Measurements from ENCODE around the gene UBD.

Gene UBD

DNA sequence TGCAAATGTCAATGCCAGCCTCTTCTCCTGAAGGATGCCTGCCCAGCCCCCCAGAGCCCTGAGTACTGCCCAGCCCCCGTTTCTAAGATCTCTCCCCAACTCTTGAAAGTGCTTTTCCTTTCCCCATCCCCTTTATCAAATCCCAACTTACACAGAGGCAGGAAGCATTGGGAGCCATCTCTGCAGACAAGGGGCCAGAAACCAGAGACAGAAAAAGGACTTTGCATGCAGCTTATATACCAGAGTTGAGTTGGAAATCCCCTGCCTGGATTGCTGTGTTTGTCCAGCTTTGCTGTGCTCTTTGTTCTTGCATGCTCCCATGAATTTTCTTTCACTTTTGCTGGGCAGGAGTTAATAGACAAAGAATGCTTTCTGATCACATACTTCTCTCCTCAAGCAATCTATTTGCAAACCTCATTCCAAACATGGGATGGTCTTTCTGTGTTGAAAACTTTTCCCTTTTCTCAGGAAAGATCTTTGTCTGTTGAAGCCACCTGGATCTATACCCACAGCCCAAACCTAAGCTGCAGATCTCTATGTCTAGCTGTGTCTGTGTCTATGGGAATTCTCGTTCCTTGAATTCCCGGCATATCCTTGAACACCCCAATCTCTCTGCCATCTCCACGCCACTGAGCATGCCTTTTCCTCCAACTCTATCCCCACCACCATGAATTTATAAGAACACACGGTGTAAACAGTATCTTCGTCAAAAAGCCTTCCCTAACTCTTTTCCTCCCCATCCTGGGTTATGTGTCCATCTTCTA is at the start of gene UBD:
Gene UBD, minus strand, starts transcription at position 209 of the 764 bp plus-strand sequence. Its CDS starts 31 bp downstream, at position 178.
- H3K4me1 Mint-ChIP-seq (ENCODE audit: low read depth): peaks cover 6% of the 10 kb centered on the region
- H3K27ac Mint-ChIP-seq: no peak within 1 kb of the TSS
- peaks cover 34% of the 10 kb centered on the region for H3K27me3 Mint-ChIP-seq
- no peak within 1 kb of the TSS for H3K4me3 Mint-ChIP-seq
- no peaks in the 10 kb centered on the region for H3K36me3 Mint-ChIP-seq
- no peaks in the 10 kb centered on the region for H3K9me3 Mint-ChIP-seq (ENCODE audit: low read depth)

DNA sequence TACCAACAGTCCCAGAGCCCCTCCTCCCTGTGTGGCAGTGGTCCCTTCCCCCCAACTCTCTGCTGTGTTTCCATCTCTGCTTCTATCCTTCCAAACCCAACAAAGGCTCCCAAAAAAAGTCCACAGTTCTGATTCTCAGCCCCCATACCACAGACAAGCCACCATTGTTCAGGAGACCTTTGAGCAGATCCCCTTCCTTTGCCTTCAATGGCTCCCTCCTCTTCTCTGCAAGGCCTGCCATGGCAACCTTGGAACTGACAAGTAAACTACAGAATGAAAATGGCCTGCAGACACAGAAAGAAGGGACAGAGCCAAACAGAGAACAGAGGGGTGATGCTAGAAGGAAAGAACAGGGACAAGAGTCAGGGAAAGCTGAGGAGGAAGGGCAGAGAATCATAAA is 48.6 kb upstream of the UBD start:
- H3K36me3 Mint-ChIP-seq: peaks cover 14% of the 10 kb centered on the region
- no peaks in the 10 kb centered on the region for H3K4me1 Mint-ChIP-seq (ENCODE audit: low read depth)
- H3K27me3 Mint-ChIP-seq: no peaks in the 10 kb centered on the region
- no peaks in the 10 kb centered on the region for H3K9me3 Mint-ChIP-seq (ENCODE audit: low read depth)
- no peak overlapping the region for H3K4me3 Mint-ChIP-seq
- H3K27ac Mint-ChIP-seq: no peak overlapping the region

DNA sequence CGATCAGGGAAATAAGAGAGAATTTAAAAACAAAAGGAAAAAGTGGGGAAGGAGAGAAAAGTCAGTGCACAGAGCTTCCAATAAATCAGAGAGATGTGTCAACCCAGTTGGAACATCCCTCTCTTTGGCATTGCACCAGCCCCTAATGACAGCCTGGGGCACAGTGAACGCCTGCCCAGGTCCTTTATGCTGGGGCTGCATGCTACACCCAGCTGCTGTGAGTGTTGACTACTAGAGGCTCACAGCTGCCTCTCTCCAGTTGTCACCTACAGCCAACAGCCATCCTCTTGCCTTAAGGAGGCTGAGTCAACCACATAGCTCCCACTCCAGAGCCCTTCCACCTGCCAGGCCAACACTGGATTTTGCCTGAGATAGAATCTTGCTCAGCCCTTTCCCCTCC is 44.4 kb upstream of the UBD start:
- no peaks in the 10 kb centered on the region for H3K4me1 Mint-ChIP-seq (ENCODE audit: low read depth)
- H3K4me3 Mint-ChIP-seq: no peak overlapping the region
- H3K36me3 Mint-ChIP-seq: peaks cover 16% of the 10 kb centered on the region
- no peaks in the 10 kb centered on the region for H3K9me3 Mint-ChIP-seq (ENCODE audit: low read depth)
- H3K27ac Mint-ChIP-seq: no peak overlapping the region
- no peaks in the 10 kb centered on the region for H3K27me3 Mint-ChIP-seq

- Mint-ChIP-seq H3K4me1 (ENCODE audit: low read depth) (no peaks in the 10 kb centered on the region), H3K27me3 (no peaks in the 10 kb centered on the region), H3K27ac (no peak overlapping the region), H3K4me3 (no peak overlapping the region), H3K36me3 (peaks cover 16% of the 10 kb centered on the region), H3K9me3 (ENCODE audit: low read depth) (no peaks in the 10 kb centered on the region)
Measured at GRCh38 chr6:29603456-29603855, 43.9 kb upstream of the UBD start.

DNA sequence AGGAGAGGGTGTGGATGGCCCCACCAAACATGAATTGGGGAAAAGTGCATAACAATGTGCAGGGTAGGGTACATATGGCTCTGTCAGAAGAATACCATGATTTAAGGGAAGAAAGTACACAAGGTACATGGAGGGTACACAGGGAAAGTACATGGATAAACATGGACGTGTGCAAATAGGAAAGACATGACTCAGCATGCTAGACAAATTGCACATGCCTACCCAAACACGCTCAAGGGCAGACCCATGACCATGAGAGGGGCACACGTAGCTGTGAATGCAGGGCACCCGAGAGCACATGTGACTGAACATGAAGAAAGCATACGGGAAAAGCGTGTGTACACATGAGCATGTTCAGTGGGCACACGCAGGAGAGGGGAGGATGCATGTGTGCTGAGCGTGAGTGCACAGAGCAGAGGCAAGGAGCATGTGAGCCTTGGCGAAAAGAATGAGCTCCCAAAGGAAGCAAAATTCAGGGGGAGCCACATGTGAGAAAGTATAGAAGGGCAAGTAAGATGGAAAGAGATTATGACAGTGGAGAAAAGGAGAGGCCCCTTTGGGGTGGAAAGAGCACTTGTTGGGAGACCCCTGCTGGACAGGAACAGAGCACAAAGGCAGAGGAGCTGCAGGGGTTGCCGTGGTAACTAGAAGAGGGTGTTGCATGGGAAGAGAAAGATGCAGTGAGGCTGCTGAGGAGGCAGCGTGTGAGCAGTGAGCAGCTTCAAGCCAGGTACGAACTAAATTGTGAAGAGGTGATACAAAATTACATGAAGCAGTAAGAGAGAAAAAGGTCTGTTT is 43.2 kb upstream of the UBD start:
- no peak overlapping the region for H3K27ac Mint-ChIP-seq
- no peak overlapping the region for H3K4me3 Mint-ChIP-seq
- no peaks in the 10 kb centered on the region for H3K27me3 Mint-ChIP-seq
- no peaks in the 10 kb centered on the region for H3K4me1 Mint-ChIP-seq (ENCODE audit: low read depth)
- H3K36me3 Mint-ChIP-seq: peaks cover 16% of the 10 kb centered on the region
- no peaks in the 10 kb centered on the region for H3K9me3 Mint-ChIP-seq (ENCODE audit: low read depth)

DNA sequence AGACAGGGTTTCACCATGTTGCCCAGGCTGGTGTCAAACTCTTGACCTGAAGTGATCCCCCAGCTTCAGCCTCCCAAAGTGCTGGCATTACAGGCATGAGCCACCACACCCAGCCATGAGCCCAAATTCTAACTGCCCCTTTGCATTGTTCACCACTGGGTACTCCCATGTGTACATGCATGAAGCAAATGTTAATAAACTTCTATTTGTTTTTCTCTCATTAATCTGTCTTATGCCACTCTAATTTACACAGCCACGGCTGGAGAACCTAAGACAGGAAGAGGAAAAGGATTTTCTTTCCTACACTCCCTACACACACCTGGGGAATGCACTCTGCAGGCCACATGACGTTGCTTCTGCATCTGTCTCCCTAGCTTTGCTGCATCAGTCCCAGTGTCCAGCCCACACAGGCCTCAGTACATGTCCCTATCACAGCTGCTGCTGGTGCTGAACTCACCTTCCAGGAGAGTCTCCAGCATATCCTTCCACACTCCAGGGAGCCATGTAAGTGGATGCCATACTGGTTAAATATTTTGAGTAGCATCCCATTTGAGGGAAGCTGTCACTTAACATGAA is 38.7 kb upstream of the UBD start:
- H3K36me3 Mint-ChIP-seq: peaks cover 5% of the 10 kb centered on the region
- H3K4me1 Mint-ChIP-seq (ENCODE audit: low read depth): no peaks in the 10 kb centered on the region
- no peaks in the 10 kb centered on the region for H3K9me3 Mint-ChIP-seq (ENCODE audit: low read depth)
- H3K4me3 Mint-ChIP-seq: no peak overlapping the region
- H3K27ac Mint-ChIP-seq: no peak overlapping the region
- peaks cover 6% of the 10 kb centered on the region for H3K27me3 Mint-ChIP-seq

DNA sequence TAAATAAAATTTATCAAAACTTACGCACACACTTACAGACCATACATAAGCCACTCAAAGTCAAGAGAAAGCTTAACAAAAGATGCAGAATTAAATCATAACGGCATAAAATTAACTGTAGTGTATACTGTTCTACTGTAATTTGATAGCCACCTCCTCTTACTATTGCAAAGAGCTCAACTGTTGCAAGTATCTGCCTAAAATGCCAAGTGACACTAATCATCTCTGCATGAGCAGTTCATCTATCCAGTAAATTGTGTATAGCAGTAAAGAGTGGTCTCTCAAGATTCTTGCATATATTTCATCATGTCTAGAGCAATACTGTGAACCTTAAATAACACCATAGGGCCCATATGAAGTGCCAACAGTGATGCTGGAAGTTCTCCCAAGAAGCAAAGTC is 37.7 kb upstream of the UBD start:
- H3K27ac Mint-ChIP-seq: no peak overlapping the region

GRCh38 chr6:29596381-29596900 is 36.9 kb upstream of the UBD start:
- H3K27me3 Mint-ChIP-seq: peaks cover 8% of the 10 kb centered on the region
- no peaks in the 10 kb centered on the region for H3K9me3 Mint-ChIP-seq (ENCODE audit: low read depth)
- no peaks in the 10 kb centered on the region for H3K36me3 Mint-ChIP-seq
- no peaks in the 10 kb centered on the region for H3K4me1 Mint-ChIP-seq (ENCODE audit: low read depth)
- H3K27ac Mint-ChIP-seq: no peak overlapping the region
- no peak overlapping the region for H3K4me3 Mint-ChIP-seq

More for the DNA sequence above, 37.7 kb upstream of the UBD start:
- no peaks in the 10 kb centered on the region for H3K4me1 Mint-ChIP-seq (ENCODE audit: low read depth)
- H3K27me3 Mint-ChIP-seq: peaks cover 6% of the 10 kb centered on the region
- H3K4me3 Mint-ChIP-seq: no peak overlapping the region
- peaks cover 2% of the 10 kb centered on the region for H3K36me3 Mint-ChIP-seq
- no peaks in the 10 kb centered on the region for H3K9me3 Mint-ChIP-seq (ENCODE audit: low read depth)

GRCh38 chr6:29593199-29593855 is 33.8 kb upstream of the UBD start:
- H3K27ac Mint-ChIP-seq: no peak overlapping the region

DNA sequence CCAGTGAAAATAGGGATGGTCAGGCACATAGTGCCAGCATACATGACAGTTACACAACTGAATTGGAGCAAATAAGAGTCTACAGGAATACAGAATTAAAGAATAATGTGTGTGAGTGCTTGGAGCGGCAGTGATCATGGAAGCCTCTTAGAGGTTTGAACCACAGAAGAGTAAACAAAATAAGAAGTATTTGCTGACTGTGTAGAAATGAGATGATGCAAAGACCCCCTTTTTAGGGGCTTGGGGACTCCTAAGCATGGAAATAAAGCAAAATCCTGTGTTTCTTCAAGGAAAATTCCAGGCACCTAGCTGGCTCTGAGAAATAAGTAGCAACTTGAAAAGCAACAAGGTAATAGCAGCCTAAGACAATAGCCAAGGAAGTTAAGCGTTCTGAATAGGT is 32.1 kb upstream of the UBD start:
- no peaks in the 10 kb centered on the region for H3K4me1 Mint-ChIP-seq (ENCODE audit: low read depth)
- H3K9me3 Mint-ChIP-seq (ENCODE audit: low read depth): no peaks in the 10 kb centered on the region
- no peaks in the 10 kb centered on the region for H3K36me3 Mint-ChIP-seq
- no peak overlapping the region for H3K4me3 Mint-ChIP-seq
- peaks cover 13% of the 10 kb centered on the region for H3K27me3 Mint-ChIP-seq
- no peak overlapping the region for H3K27ac Mint-ChIP-seq

More at GRCh38 chr6:29593199-29593855, 33.8 kb upstream of the UBD start:
- H3K27me3 Mint-ChIP-seq: peaks cover 13% of the 10 kb centered on the region
- no peaks in the 10 kb centered on the region for H3K9me3 Mint-ChIP-seq (ENCODE audit: low read depth)
- no peaks in the 10 kb centered on the region for H3K36me3 Mint-ChIP-seq
- H3K4me1 Mint-ChIP-seq (ENCODE audit: low read depth): no peaks in the 10 kb centered on the region
- H3K4me3 Mint-ChIP-seq: no peak overlapping the region

- H3K9me3 Mint-ChIP-seq (ENCODE audit: low read depth): no peaks in the 10 kb centered on the region
- H3K36me3 Mint-ChIP-seq: no peaks in the 10 kb centered on the region
- no peak overlapping the region for H3K4me3 Mint-ChIP-seq
- no peak overlapping the region for H3K27ac Mint-ChIP-seq
- no peaks in the 10 kb centered on the region for H3K4me1 Mint-ChIP-seq (ENCODE audit: low read depth)
- H3K27me3 Mint-ChIP-seq: peaks cover 13% of the 10 kb centered on the region
Measured at GRCh38 chr6:29590218-29590808, 30.8 kb upstream of the UBD start.

- no peaks in the 10 kb centered on the region for H3K9me3 Mint-ChIP-seq (ENCODE audit: low read depth)
- H3K36me3 Mint-ChIP-seq: no peaks in the 10 kb centered on the region
- peaks cover 8% of the 10 kb centered on the region for H3K27me3 Mint-ChIP-seq
- no peaks in the 10 kb centered on the region for H3K4me1 Mint-ChIP-seq (ENCODE audit: low read depth)
- no peak overlapping the region for H3K4me3 Mint-ChIP-seq
- H3K27ac Mint-ChIP-seq: no peak overlapping the region
Measured at GRCh38 chr6:29589423-29590048, 30.0 kb upstream of the UBD start.

- Mint-ChIP-seq H3K36me3 (no peaks in the 10 kb centered on the region), H3K4me1 (ENCODE audit: low read depth) (no peaks in the 10 kb centered on the region), H3K4me3 (no peak within 1 kb of the TSS), H3K27me3 (peaks cover 12% of the 10 kb centered on the region), H3K9me3 (ENCODE audit: low read depth) (no peaks in the 10 kb centered on the region), H3K27ac (no peak within 1 kb of the TSS)
Measured at GRCh38 chr6:29584821-29585220, 25.3 kb upstream of the UBD start, which contains the start of gene OR2H2. OR2H2 (plus strand) TSS chr6:29585121; CDS start chr6:29587945, 2,824 bp downstream.

DNA sequence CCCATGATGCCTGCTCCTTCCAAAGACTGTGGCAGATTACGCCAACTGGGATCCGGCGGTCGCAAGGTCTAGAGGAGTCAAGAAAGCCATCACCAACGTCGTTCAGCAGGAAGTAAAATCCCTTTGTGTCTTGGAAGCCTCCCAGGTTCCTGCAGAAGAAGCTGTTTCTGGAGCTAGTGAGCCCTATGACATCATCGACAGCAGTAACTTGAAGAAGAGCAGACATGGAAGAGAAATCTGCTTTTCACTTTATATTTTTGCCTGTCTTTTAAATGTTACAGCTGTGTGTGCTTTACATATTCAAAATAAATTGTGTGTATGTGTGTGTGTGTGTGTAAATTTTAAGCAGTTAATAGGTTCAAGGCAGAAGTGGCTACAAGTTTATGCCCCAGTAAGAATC is 18.0 kb upstream of the UBD start:
- H3K36me3 Mint-ChIP-seq: no peaks in the 10 kb centered on the region
- no peak overlapping the region for H3K4me3 Mint-ChIP-seq
- no peaks in the 10 kb centered on the region for H3K4me1 Mint-ChIP-seq (ENCODE audit: low read depth)
- no peak overlapping the region for H3K27ac Mint-ChIP-seq
- H3K9me3 Mint-ChIP-seq (ENCODE audit: low read depth): no peaks in the 10 kb centered on the region
- peaks cover 22% of the 10 kb centered on the region for H3K27me3 Mint-ChIP-seq

Data from activated naive CD8-positive, alpha-beta T cell (primary cell).